ENCODE data around the gene SLC28A3.

Gene SLC28A3

DNA sequence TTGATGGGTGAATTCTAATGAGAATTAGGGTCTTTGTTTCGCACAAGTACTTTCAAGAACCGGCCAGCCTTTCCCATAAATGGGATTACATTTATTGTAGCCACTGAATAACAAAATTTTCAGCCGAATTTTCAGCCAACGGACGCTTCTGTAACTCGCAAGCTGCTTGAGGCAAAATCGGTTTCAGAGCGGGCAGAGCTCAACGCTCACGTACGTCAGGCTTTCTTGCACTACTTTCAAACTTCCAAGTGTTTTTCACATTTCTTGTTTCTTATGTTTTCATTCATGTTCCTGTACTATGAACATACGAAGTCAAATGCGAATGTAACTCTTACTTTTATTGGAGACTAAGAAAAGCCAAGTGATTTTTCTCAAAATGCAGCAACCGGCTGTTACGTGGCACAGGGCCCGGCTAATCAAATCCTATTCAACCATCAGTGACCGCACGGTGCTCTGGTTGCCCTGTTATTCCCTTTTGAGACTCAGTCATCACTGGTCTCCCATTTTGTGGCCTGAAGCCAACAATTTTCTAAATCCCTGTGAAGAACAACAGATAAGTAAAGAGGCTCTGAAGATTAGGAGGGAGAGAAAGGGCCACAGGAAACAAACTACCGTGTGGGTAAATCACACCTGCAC is 68.5 kb downstream of the SLC28A3 start:
- Histone ChIP-seq H3K9me3 (ENCODE audit: severe bottlenecking) (no peaks in the 10 kb centered on the region), H3K27ac (ENCODE audit: poor library complexity, severe bottlenecking) (no peak overlapping the region), H3K36me3 (ENCODE audit: low read depth) (no peaks in the 10 kb centered on the region), H3K27me3 (ENCODE audit: insufficient read depth, poor library complexity, severe bottlenecking) (no peaks in the 10 kb centered on the region), H3K4me1 (ENCODE audit: insufficient read depth, poor library complexity, severe bottlenecking) (peaks cover 1% of the 10 kb centered on the region), H3K4me3 (ENCODE audit: severe bottlenecking) (no peak overlapping the region)
- DNase-seq (ENCODE audit: low spot score) (no peak), ATAC-seq (ENCODE audit: low read depth) (no peak)
- no peak for TF ChIP-seq CTCF (IDR thresholded peaks at IDR 0.05; ENCODE audit: poor library complexity, severe bottlenecking)

DNA sequence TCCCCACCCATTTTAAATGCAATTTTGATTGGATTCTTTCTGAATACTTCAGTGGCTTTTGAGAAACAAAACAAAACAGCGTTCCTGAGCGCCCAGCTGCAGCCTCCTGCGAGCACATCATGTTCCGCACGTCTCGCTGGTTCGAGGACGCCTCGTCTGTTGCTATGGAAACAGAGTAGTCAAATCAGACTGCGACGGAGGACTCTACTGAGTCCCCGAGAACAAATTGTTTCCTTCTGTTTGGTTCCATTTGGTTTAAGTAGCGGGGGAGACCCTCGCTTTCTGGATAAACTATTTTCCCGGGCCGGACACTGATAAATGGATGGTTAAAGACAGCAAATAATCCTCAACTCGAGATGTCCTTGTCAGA is 69.0 kb downstream of the SLC28A3 start:
- Histone ChIP-seq H3K36me3 (ENCODE audit: low read depth) (no peaks in the 10 kb centered on the region), H3K4me1 (ENCODE audit: insufficient read depth, poor library complexity, severe bottlenecking) (no peaks in the 10 kb centered on the region), H3K27me3 (ENCODE audit: insufficient read depth, poor library complexity, severe bottlenecking) (no peaks in the 10 kb centered on the region), H3K9me3 (ENCODE audit: severe bottlenecking) (no peaks in the 10 kb centered on the region), H3K4me3 (ENCODE audit: severe bottlenecking) (no peak overlapping the region), H3K27ac (ENCODE audit: poor library complexity, severe bottlenecking) (no peak overlapping the region)
- TF ChIP-seq CTCF (IDR thresholded peaks at IDR 0.05; ENCODE audit: poor library complexity, severe bottlenecking): no peak
- ATAC-seq (ENCODE audit: low read depth) (no peak), DNase-seq (ENCODE audit: low spot score) (no peak)

DNA sequence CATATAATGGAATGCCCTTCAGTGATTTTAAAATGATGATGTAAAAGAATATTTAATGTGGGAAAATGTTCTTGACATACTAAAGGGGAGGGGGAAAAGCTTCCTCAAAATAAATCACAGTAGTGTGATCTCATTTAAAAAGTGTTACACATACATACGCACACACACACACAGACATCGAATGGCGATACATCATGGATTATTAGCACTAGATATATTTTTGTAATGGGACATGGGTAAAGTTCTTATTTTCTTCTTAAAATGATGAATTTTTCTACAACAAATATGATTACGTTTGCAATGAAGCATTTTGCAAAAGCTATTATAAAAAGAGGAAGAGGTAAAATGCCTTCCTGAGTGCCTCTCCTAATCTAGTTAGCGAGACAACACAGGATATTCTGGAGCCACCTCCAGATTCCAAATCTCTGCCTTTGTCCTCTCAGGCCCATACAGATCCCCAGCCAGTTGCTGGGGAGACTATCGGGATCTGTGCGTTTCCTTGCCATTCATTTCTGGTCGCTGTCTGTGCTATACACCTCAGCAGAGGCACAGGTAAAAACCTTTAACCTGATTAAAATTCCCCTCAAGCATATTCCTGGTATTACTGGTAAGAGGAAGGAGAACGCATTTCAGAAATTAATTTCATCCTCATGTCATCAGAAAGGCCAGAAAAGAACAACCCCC is 69.6 kb downstream of the SLC28A3 start:
- no peak overlapping the region for H3K27ac ChIP-seq (ENCODE audit: poor library complexity, severe bottlenecking)
- ATAC-seq (ENCODE audit: low read depth) (no peak), DNase-seq (ENCODE audit: low spot score) (no peak)
- no peaks in the 10 kb centered on the region for H3K9me3 ChIP-seq (ENCODE audit: severe bottlenecking)
- H3K36me3 ChIP-seq (ENCODE audit: low read depth): no peaks in the 10 kb centered on the region
- no peak overlapping the region for H3K4me3 ChIP-seq (ENCODE audit: severe bottlenecking)
- TF ChIP-seq CTCF (IDR thresholded peaks at IDR 0.05; ENCODE audit: poor library complexity, severe bottlenecking): no peak
- no peaks in the 10 kb centered on the region for H3K27me3 ChIP-seq (ENCODE audit: insufficient read depth, poor library complexity, severe bottlenecking)
- H3K4me1 ChIP-seq (ENCODE audit: insufficient read depth, poor library complexity, severe bottlenecking): no peaks in the 10 kb centered on the region

DNA sequence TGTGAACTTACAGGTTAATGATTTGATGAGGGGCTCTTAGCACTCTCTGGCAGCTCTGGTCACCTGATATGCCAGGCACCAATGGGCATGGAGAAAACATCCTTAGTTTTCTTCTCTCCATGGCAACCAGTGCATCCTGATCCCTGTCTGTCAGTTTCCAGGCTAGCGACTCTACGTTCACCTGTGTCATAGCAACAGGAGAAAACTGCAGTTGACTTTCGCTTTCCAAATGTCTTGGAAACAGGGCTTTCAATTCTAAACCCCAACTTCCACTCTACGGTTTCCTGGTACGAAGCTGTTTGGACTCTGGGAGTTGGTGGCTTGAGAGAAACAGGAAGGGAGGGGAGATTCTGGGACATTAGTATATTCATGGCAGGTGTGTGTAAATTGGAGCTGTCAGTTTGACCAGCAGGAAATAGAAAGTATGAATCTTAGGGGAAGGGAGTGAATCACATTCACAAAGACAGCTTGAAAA is 74.4 kb downstream of the SLC28A3 start:
- ATAC-seq (ENCODE audit: low read depth) (no peak), DNase-seq (ENCODE audit: low spot score) (no peak)
- no peak for TF ChIP-seq CTCF (IDR thresholded peaks at IDR 0.05; ENCODE audit: poor library complexity, severe bottlenecking)
- Histone ChIP-seq H3K36me3 (ENCODE audit: low read depth) (no peaks in the 10 kb centered on the region), H3K4me1 (ENCODE audit: insufficient read depth, poor library complexity, severe bottlenecking) (no peaks in the 10 kb centered on the region), H3K9me3 (ENCODE audit: severe bottlenecking) (no peaks in the 10 kb centered on the region), H3K4me3 (ENCODE audit: severe bottlenecking) (no peak overlapping the region), H3K27me3 (ENCODE audit: insufficient read depth, poor library complexity, severe bottlenecking) (no peaks in the 10 kb centered on the region), H3K27ac (ENCODE audit: poor library complexity, severe bottlenecking) (no peak overlapping the region)

Data from RWPE2 (cell line).